Fibroblast of lung (primary cell): ENCODE measurements around the gene CRACR2A.

ENCODE experiments used
- CTCF ChIP-seq, 2 donors: IDR thresholded peaks in 1 of 2; conservative IDR thresholded peaks in 1 of 2; 1 replicate in 1 of 2; 2 replicates in 1 of 2; pipeline ENCODE4 v1.5.1; 2011 to 2012; ENCODE audit warnings: low read length in 2 of 2, control low read depth in 1 of 2, inconsistent platforms in 1 of 2, low read depth in 1 of 2, mild to moderate bottlenecking in 1 of 2
- EZH2 ChIP-seq: IDR thresholded peaks from 2 replicates; pipeline ENCODE4 v1.5.1; 2012; ENCODE audit warnings: low read length, control low read depth, mild to moderate bottlenecking; ENCODE audit errors: missing control alignments

DNA sequence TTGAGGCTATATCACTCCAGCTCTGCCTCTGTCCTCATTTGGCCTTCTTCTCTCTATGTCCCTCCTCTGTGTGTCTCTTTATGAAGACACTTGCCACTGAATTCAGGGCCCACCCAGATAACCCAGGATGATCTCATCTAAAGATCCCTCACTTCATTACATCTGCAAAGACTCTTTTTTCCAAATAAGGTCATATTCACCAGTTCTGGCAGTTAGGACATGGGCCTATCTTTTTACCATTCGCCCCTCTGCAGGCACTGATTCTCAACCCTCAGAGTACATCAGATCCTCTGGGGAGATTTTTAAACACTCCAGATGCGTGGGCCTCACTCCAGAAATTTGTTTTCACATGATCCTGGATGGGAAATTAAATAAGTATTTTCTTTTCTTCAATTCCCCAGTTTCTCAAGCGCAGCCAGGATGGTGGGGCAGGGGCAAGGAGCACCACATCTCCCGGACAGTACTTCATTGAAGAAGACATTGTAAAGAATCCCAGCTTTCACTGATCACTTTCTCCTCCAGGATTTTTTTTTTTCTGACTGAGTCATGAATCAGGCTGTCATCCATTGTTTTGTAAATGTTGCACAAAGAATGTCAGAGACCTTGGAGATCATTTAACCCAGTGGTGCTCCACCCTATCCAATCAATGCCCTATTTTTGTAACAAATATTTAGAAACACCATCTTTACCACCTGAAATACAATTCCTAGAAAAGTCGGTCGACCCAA, 27.4 kb downstream of the CRACR2A start:
- TF ChIP-seq CTCF (conservative IDR thresholded peaks at IDR 0.05 in 1 of 2, IDR thresholded peaks at IDR 0.05 in 1 of 2; ENCODE audit: low read depth in 1 of 2, low read length in 2 of 2) (no peak), EZH2 (no peak)
